Neutrophil (primary cell): Measurements from ENCODE around the gene TTC5.

Experiments used
- H3K27ac ChIP-seq: fragments of 200-600 bp; sonication (generic); 2 replicates; pipeline ENCODE4 v1.5.1; 2016; ENCODE audit warnings: mild to moderate bottlenecking, moderate library complexity
- H3K27me3 ChIP-seq: fragments of 200-600 bp; sonication (generic); 2 replicates; pipeline ENCODE4 v1.6.0; 2016; ENCODE audit warnings: mild to moderate bottlenecking
- H3K36me3 ChIP-seq: fragments of 200-600 bp; sonication (generic); 2 replicates; pipeline ENCODE4 v1.5.1; 2017
- H3K4me1 ChIP-seq, 2 experiments: fragments of 200-600 bp in 1 of 2; sonication (generic) in 1 of 2; 1 replicate in 1 of 2; 2 replicates in 1 of 2; pipeline versions ENCODE4 v1.5.1 to v1.6.1; 2013 to 2016; ENCODE audit warnings: low read depth in 1 of 2, low read length in 1 of 2, mild to moderate bottlenecking in 1 of 2, moderate library complexity in 1 of 2; ENCODE audit not compliant: control insufficient read depth in 1 of 2, insufficient read depth in 1 of 2
- H3K4me3 ChIP-seq, 2 experiments: fragments of 200-600 bp in 1 of 2; sonication (generic) in 1 of 2; 1 replicate in 1 of 2; 2 replicates in 1 of 2; pipeline ENCODE4 v1.5.1; 2013 to 2016; ENCODE audit warnings: low read depth in 1 of 2, low read length in 1 of 2, mild to moderate bottlenecking in 1 of 2, moderate library complexity in 1 of 2
- H3K9me3 ChIP-seq: fragments of 200-600 bp; sonication (generic); 2 replicates; pipeline ENCODE4 v1.5.1; 2016
- CTCF ChIP-seq: fragments of 200-600 bp; sonication (generic); IDR thresholded peaks from 2 replicates; pipeline ENCODE4 v1.5.1; 2016; ENCODE audit warnings: antibody characterized with exemption

TTC5 gene

GRCh38 chr14:20333494-20333841 is 27.7 kb upstream of the TTC5 start:
- no peak for TF ChIP-seq CTCF
- peak overlapping the region; percentile 53 to 66 for H3K4me3 ChIP-seq
- H3K27me3 ChIP-seq, result no peaks in the 10 kb centered on the region
- no peak overlapping the region for H3K27ac ChIP-seq
- H3K4me1 ChIP-seq, result peaks cover 11 to 13% of the 10 kb centered on the region in 2 experiments
- no peaks in the 10 kb centered on the region for H3K9me3 ChIP-seq
- H3K36me3 ChIP-seq, result no peaks in the 10 kb centered on the region

- Histone ChIP-seq H3K4me3 (peak within 1 kb of the TSS; percentile 53 to 66), H3K4me1 (peaks cover 11 to 13% of the 10 kb centered on the region in 2 experiments), H3K9me3 (no peaks in the 10 kb centered on the region), H3K36me3 (no peaks in the 10 kb centered on the region), H3K27me3 (no peaks in the 10 kb centered on the region), H3K27ac (peak within 1 kb of the TSS; percentile 23)
- TF ChIP-seq CTCF, result no peak
Observed at GRCh38 chr14:20332788-20333493, 27.2 kb upstream of the TTC5 start, which contains the start of gene CCNB1IP1. Gene CCNB1IP1, minus strand, starts transcription at chr14:20333279. Its CDS starts 16,756 bp downstream, at chr14:20316523.

DNA sequence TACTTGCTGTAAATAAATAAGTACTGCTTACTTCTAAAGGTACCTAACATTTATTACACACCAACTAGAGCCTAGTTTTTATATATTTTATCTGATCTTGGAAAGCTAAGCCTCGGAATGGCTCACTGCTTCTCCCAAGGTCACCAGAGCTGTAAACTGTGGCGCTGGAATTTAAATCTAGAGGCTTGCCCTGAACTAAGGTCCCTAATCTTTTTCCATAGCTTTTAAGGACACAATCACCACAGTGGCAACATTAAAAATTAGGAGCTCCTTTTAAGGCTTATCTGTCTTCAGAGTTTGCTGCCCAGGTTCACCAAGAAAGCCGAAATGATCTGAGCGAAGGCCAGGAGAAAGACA is 26.7 kb upstream of the TTC5 start:
- peaks cover 11 to 14% of the 10 kb centered on the region in 2 experiments for H3K4me1 ChIP-seq
- H3K9me3 ChIP-seq, result no peaks in the 10 kb centered on the region
- H3K27me3 ChIP-seq, result no peaks in the 10 kb centered on the region
- H3K27ac ChIP-seq, result no peak overlapping the region
- H3K36me3 ChIP-seq, result no peaks in the 10 kb centered on the region
- H3K4me3 ChIP-seq, result peak overlapping the region; percentile 53 to 66
- no peak for TF ChIP-seq CTCF

- no peak overlapping the region for H3K4me3 ChIP-seq
- H3K27me3 ChIP-seq, result no peaks in the 10 kb centered on the region
- no peak overlapping the region for H3K27ac ChIP-seq
- H3K9me3 ChIP-seq, result no peaks in the 10 kb centered on the region
- TF ChIP-seq CTCF, result no peak
- H3K4me1 ChIP-seq, result peaks cover 11 to 18% of the 10 kb centered on the region in 2 experiments
- no peaks in the 10 kb centered on the region for H3K36me3 ChIP-seq
Observed at GRCh38 chr14:20331053-20331613, 25.4 kb upstream of the TTC5 start.

GRCh38 chr14:20329355-20329754 is 23.6 kb upstream of the TTC5 start:
- no peak for TF ChIP-seq CTCF
- Histone ChIP-seq H3K4me1 (peaks cover 11 to 18% of the 10 kb centered on the region in 2 experiments), H3K9me3 (no peaks in the 10 kb centered on the region), H3K27me3 (no peaks in the 10 kb centered on the region), H3K27ac (no peak overlapping the region), H3K36me3 (no peaks in the 10 kb centered on the region), H3K4me3 (no peak overlapping the region)
